ENCODE data around the gene KLHDC3. TPM values are rescaled to one million over a fixed set of nuclear protein-coding genes. Genes with fewer than 3 reads are reported as not detected.

The KLHDC3 gene
- total and polyA plus RNA-seq, 2 of the 13 experiments (the other 11 are each of a cell fraction or from before 2014, with no cell fraction given), result 78.3 to 91.5 TPM

DNA sequence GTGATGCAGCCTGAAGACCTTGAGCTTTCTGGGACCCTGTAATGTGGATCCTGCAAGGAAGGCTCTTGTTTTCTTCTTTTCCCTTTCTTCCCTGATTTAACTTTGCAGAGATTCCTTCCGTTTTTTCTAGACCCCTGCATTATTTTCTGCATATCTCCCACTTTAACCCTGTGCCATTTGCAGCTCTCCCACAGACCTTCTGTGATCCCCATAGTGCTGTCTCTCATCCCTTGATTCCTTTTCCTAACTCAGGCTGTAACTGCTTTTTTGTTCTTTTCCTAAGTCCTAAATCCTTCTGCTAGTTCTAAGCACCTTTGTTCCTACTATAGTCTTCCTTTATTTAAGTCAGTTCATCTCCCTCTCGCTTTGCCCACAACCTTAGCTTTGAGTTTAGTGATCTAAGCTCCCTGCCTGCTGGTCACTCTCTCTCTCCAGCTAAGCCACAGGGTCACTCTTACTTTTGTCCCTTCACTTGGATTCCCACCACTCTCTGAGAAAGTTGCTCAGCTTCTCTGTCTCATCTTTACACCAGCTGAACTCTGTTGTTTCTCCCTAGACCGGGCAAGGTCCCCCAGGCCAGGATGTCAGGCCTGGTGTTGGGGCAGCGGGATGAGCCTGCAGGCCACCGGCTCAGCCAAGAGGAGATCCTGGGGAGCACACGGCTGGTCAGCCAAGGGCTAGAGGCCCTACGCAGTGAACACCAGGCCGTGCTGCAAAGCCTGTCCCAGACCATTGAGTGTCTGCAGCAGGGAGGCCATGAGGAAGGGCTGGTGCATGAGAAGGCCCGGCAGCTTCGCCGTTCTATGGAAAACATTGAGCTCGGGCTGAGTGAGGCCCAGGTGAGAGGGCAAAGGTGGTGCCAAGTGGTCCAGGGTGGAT, 46.9 kb downstream of the KLHDC3 start (continued):
- TF ChIP-seq, protein P1, sequence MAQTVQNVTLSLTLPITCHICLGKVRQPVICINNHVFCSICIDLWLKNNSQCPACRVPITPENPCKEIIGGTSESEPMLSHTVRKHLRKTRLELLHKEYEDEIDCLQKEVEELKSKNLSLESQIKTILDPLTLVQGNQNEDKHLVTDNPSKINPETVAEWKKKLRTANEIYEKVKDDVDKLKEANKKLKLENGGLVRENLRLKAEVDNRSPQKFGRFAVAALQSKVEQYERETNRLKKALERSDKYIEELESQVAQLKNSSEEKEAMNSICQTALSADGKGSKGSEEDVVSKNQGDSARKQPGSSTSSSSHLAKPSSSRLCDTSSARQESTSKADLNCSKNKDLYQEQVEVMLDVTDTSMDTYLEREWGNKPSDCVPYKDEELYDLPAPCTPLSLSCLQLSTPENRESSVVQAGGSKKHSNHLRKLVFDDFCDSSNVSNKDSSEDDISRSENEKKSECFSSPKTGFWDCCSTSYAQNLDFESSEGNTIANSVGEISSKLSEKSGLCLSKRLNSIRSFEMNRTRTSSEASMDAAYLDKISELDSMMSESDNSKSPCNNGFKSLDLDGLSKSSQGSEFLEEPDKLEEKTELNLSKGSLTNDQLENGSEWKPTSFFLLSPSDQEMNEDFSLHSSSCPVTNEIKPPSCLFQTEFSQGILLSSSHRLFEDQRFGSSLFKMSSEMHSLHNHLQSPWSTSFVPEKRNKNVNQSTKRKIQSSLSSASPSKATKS (CRISPR knock-in tag; IDR thresholded peaks at IDR 0.05), result no peak
- TF ChIP-seq ZNF816 (CRISPR knock-in tag; IDR thresholded peaks at IDR 0.05; ENCODE audit: borderline replicate concordance), result no peak
- peak; percentile 40; the same call in 1 of the 2 replicates for TF ChIP-seq FOXO1 (CRISPR knock-in tag; IDR thresholded peaks at IDR 0.05)
- TF ChIP-seq, protein P2, sequence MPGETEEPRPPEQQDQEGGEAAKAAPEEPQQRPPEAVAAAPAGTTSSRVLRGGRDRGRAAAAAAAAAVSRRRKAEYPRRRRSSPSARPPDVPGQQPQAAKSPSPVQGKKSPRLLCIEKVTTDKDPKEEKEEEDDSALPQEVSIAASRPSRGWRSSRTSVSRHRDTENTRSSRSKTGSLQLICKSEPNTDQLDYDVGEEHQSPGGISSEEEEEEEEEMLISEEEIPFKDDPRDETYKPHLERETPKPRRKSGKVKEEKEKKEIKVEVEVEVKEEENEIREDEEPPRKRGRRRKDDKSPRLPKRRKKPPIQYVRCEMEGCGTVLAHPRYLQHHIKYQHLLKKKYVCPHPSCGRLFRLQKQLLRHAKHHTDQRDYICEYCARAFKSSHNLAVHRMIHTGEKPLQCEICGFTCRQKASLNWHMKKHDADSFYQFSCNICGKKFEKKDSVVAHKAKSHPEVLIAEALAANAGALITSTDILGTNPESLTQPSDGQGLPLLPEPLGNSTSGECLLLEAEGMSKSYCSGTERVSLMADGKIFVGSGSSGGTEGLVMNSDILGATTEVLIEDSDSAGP (CRISPR knock-in tag; IDR thresholded peaks at IDR 0.05; ENCODE audit: borderline replicate concordance), result no peak
- no peak for TF ChIP-seq SRF (IDR thresholded peaks at IDR 0.05; ENCODE audit: low read depth, low read length)
- TF ChIP-seq NFIC (IDR thresholded peaks at IDR 0.05; ENCODE audit: low read length), result no peak
- peak; percentile 51; the same call in 1 of the 2 replicates for TF ChIP-seq BORCS8-MEF2B (CRISPR knock-in tag; IDR thresholded peaks at IDR 0.05)
- no peak for TF ChIP-seq ZNF121 (CRISPR knock-in tag; IDR thresholded peaks at IDR 0.05)
- 0 out of 2 replicates have a peak, but pooled peaks have one; percentile 8 for TF ChIP-seq SALL1 (CRISPR knock-in tag; IDR thresholded peaks at IDR 0.05)
- TF ChIP-seq, protein P3, sequence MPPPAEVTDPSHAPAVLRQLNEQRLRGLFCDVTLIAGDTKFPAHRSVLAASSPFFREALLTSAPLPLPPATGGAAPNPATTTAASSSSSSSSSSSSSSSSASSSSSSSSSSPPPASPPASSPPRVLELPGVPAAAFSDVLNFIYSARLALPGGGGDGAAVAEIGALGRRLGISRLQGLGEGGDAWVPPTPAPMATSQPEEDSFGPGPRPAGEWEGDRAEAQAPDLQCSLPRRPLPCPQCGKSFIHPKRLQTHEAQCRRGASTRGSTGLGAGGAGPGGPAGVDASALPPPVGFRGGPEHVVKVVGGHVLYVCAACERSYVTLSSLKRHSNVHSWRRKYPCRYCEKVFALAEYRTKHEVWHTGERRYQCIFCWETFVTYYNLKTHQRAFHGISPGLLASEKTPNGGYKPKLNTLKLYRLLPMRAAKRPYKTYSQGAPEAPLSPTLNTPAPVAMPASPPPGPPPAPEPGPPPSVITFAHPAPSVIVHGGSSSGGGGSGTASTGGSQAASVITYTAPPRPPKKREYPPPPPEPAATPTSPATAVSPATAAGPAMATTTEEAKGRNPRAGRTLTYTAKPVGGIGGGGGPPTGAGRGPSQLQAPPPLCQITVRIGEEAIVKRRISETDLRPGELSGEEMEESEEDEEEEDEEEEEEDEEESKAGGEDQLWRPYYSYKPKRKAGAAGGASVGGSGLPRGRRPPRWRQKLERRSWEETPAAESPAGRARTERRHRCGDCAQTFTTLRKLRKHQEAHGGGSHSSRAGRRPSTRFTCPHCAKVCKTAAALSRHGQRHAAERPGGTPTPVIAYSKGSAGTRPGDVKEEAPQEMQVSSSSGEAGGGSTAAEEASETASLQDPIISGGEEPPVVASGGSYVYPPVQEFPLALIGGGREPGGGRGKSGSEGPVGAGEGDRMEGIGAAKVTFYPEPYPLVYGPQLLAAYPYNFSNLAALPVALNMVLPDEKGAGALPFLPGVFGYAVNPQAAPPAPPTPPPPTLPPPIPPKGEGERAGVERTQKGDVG (CRISPR knock-in tag; IDR thresholded peaks at IDR 0.05; ENCODE audit: borderline replicate concordance), result no peak
- no peak for TF ChIP-seq THYN1 (CRISPR knock-in tag; IDR thresholded peaks at IDR 0.05; ENCODE audit: borderline replicate concordance, low read depth)
- TF ChIP-seq KMT2B (CRISPR knock-in tag; IDR thresholded peaks at IDR 0.05), result no peak
- TF ChIP-seq, protein P4, sequence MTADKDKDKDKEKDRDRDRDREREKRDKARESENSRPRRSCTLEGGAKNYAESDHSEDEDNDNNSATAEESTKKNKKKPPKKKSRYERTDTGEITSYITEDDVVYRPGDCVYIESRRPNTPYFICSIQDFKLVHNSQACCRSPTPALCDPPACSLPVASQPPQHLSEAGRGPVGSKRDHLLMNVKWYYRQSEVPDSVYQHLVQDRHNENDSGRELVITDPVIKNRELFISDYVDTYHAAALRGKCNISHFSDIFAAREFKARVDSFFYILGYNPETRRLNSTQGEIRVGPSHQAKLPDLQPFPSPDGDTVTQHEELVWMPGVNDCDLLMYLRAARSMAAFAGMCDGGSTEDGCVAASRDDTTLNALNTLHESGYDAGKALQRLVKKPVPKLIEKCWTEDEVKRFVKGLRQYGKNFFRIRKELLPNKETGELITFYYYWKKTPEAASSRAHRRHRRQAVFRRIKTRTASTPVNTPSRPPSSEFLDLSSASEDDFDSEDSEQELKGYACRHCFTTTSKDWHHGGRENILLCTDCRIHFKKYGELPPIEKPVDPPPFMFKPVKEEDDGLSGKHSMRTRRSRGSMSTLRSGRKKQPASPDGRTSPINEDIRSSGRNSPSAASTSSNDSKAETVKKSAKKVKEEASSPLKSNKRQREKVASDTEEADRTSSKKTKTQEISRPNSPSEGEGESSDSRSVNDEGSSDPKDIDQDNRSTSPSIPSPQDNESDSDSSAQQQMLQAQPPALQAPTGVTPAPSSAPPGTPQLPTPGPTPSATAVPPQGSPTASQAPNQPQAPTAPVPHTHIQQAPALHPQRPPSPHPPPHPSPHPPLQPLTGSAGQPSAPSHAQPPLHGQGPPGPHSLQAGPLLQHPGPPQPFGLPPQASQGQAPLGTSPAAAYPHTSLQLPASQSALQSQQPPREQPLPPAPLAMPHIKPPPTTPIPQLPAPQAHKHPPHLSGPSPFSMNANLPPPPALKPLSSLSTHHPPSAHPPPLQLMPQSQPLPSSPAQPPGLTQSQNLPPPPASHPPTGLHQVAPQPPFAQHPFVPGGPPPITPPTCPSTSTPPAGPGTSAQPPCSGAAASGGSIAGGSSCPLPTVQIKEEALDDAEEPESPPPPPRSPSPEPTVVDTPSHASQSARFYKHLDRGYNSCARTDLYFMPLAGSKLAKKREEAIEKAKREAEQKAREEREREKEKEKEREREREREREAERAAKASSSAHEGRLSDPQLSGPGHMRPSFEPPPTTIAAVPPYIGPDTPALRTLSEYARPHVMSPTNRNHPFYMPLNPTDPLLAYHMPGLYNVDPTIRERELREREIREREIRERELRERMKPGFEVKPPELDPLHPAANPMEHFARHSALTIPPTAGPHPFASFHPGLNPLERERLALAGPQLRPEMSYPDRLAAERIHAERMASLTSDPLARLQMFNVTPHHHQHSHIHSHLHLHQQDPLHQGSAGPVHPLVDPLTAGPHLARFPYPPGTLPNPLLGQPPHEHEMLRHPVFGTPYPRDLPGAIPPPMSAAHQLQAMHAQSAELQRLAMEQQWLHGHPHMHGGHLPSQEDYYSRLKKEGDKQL (CRISPR knock-in tag; IDR thresholded peaks at IDR 0.05; ENCODE audit: low read depth), result no peak
- no peak for TF ChIP-seq ZNF790 (CRISPR knock-in tag; IDR thresholded peaks at IDR 0.05; ENCODE audit: borderline replicate concordance)
- no peak for TF ChIP-seq ZNF724P (CRISPR knock-in tag; IDR thresholded peaks at IDR 0.05; ENCODE audit: borderline replicate concordance)
